Kidney (tissue), 14 donors: ENCODE measurements around the gene NRM. TPM values are rescaled to one million over a fixed set of nuclear protein-coding genes. Genes with fewer than 3 reads are reported as not detected.
"Not testable (repeated sequence)": the region's sequence is repeated elsewhere in the genome, so short reads cannot be mapped to it uniquely, and the experiment has no call there.

Experiments
- DNase-seq, 5 donors: peaks; one replicate each; pipeline ENCODE4 v3.0.0-alpha.2; 2013 to 2020
- FAIRE-seq: peaks from 2 replicates; lab custom pipeline; 2012; peaks lifted over from hg19 to GRCh38; lab: Jason Lieb, UNC
- H3K27ac ChIP-seq, 2 donors: one replicate each; pipeline ENCODE4 v1.7.0; 2013; ENCODE audit warnings: low read depth in 2 of 2, low read length in 2 of 2, inconsistent platforms in 1 of 2
- H3K27me3 ChIP-seq: one replicate; pipeline ENCODE4 v1.7.1; 2013; ENCODE audit warnings: low read length, inconsistent platforms; ENCODE audit not compliant: control insufficient read depth, insufficient read depth
- H3K36me3 ChIP-seq, 3 donors: one replicate each; pipeline versions ENCODE4 v1.7.0 to v1.7.1; 2013; ENCODE audit warnings: low read length in 3 of 3, control low read depth in 1 of 3, inconsistent platforms in 1 of 3; ENCODE audit not compliant: insufficient read depth in 3 of 3, control insufficient read depth in 2 of 3
- H3K4me1 ChIP-seq, 3 donors: one replicate each; pipeline versions ENCODE4 v1.7.0 to v1.7.1; 2013; ENCODE audit warnings: low read length in 3 of 3, inconsistent platforms in 1 of 3, low read depth in 1 of 3; ENCODE audit not compliant: control insufficient read depth in 2 of 3, insufficient read depth in 2 of 3
- H3K4me3 ChIP-seq, 3 donors: one replicate each; pipeline versions ENCODE4 v1.7.0 to v1.8.1; 2013; ENCODE audit warnings: low read length in 3 of 3, control low read depth in 1 of 3, inconsistent platforms in 1 of 3
- H3K9ac ChIP-seq, 3 donors: one replicate each; pipeline versions ENCODE4 v1.7.0 to v1.7.1; 2013; ENCODE audit warnings: low read length in 3 of 3, control low read depth in 1 of 3, inconsistent platforms in 1 of 3
- H3K9me3 ChIP-seq, 3 donors: one replicate each; pipeline versions ENCODE4 v1.7.0 to v1.7.1; 2013; ENCODE audit warnings: low read length in 3 of 3, control low read depth in 1 of 3, inconsistent platforms in 1 of 3; ENCODE audit not compliant: control insufficient read depth in 2 of 3, insufficient read depth in 1 of 3
- intact Hi-C: fragments of 100-400 bp; cut with DNase I; formaldehyde crosslinking; loops from one replicate; pipeline ENCODE4 v1.11.1; 2022
- polyA plus RNA-seq: library from polyadenylated mRNA; stranded (reverse); fragments of 350-450 nt; fragmentation: Illumina TruSeq; extraction: RNeasy Lipid Tissue Mini Kit (QIAGEN cat#74804); gene quantifications from one replicate; pipeline ENCODE4 v1.2.3, GENCODE V29; 2014; ENCODE audit warnings: low read depth, low replicate concordance; ENCODE audit not compliant: insufficient read depth
- total RNA-seq: library from RNA; stranded (reverse); fragmentation: NEBNext Ultra II Directional; extraction: Animal tissue kit (Norgen Biotek cat#: 25700); gene quantifications from one replicate; pipeline ENCODE4 v1.2.1, GENCODE V29; 2021
- TF ChIP-seq, protein P1 (sequence below): IDR thresholded peaks from 3 replicates; pipeline ENCODE4 v1.5.1; 2012; ENCODE audit warnings: mild to moderate bottlenecking, moderate library complexity, borderline replicate concordance; ENCODE audit not compliant: insufficient read depth; ENCODE audit errors: extremely low read depth
- donor health status: control.
- donor health status: control.
- donor health status: control.
- donor health status: control.
- donor health status: control.
- donor health status: DM: yes; HTN: yes; CAD: no.
- donor health status: Normal renal cell carcinoma (clear cell type).

The NRM gene
- total and polyA plus RNA-seq, 2 donors from 2014 or later, result 14.2 TPM

- Histone ChIP-seq H3K9me3 (no peaks in the 10 kb centered on the region), H3K27ac (peak overlapping the region; percentile 92 to 95), H3K4me3 (peak overlapping the region; percentile 93 to 98 (median 94)), H3K27me3 (no peaks in the 10 kb centered on the region), H3K36me3 (peaks cover 15 to 28% (median 17%) of the 10 kb centered on the region in 3 donors), H3K4me1 (peaks cover 4 to 11% (median 4%) of the 10 kb centered on the region in 3 donors), H3K9ac (peak overlapping the region; percentile 57 to 99 (median 93))
- TF ChIP-seq, protein P1, sequence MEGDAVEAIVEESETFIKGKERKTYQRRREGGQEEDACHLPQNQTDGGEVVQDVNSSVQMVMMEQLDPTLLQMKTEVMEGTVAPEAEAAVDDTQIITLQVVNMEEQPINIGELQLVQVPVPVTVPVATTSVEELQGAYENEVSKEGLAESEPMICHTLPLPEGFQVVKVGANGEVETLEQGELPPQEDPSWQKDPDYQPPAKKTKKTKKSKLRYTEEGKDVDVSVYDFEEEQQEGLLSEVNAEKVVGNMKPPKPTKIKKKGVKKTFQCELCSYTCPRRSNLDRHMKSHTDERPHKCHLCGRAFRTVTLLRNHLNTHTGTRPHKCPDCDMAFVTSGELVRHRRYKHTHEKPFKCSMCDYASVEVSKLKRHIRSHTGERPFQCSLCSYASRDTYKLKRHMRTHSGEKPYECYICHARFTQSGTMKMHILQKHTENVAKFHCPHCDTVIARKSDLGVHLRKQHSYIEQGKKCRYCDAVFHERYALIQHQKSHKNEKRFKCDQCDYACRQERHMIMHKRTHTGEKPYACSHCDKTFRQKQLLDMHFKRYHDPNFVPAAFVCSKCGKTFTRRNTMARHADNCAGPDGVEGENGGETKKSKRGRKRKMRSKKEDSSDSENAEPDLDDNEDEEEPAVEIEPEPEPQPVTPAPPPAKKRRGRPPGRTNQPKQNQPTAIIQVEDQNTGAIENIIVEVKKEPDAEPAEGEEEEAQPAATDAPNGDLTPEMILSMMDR, result no peak
- intact Hi-C loops, result loop anchor here (5.0 kb wide), 1 partner anchor 38 kb away; no protein-coding TSS in a partner anchor
- DNase-seq (peak; percentile 68 to 93 (median 84)), FAIRE-seq (no peak)
Observed at GRCh38 chr6:30720738-30721197, 30.0 kb upstream of the NRM start.

DNA sequence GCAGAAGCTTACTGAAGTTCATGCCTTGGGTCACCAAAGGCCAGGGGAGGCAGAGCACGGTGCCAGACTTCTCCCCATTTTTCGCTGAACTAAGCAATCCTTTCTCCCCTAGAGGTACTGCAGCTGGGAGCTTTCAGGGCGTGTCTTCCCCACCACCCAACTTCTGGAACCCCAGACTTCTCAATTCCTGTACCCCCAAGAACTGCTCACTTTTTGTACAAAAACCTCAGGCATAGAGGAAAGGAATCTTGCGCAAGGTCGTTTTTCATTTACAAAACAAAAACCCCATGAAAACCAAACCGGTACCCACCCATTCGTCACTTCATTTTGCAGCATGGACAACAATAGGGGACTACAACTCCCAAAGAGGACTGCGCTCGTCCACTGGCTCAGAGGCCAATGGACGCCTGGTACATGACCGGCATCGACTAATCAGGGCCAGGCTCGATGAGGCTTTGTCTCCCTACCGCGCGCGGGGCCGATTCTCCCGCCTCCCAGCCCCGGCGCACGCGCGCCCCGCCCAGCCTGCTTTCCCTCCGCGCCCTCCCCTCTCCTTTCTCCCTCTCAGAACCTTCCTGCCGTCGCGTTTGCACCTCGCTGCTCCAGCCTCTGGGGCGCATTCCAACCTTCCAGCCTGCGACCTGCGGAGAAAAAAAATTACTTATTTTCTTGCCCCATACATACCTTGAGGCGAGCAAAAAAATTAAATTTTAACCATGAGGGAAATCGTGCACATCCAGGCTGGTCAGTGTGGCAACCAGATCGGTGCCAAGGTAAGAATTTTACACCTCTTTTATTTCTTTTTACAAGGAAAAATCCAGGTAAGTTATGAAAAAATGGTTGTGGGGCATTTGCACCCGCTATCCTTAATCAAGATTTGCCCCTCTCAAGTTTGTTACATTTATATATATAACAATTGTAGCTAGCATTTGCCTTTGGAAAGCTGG lies 29.3 kb upstream of the NRM start, which contains the start of gene TUBB:
TSS of gene TUBB (plus strand) at position 562 of the 947 bp plus-strand sequence. CDS start at position 717, 155 bp downstream.
- H3K9ac ChIP-seq, result peak within 1 kb of the TSS; percentile 57 to 99 (median 93)
- H3K9me3 ChIP-seq, result no peaks in the 10 kb centered on the region
- intact Hi-C loops, result loop anchor here (5.0 kb wide), 1 partner anchor 38 kb away; no protein-coding TSS in a partner anchor
- peaks cover 4 to 10% (median 4%) of the 10 kb centered on the region in 3 donors for H3K4me1 ChIP-seq
- peaks cover 12 to 25% (median 14%) of the 10 kb centered on the region in 3 donors for H3K36me3 ChIP-seq
- peak within 1 kb of the TSS; percentile 93 to 98 (median 94) for H3K4me3 ChIP-seq
- peak within 1 kb of the TSS; percentile 92 to 95 for H3K27ac ChIP-seq
- FAIRE-seq, result no peak
- H3K27me3 ChIP-seq, result no peaks in the 10 kb centered on the region
- TF ChIP-seq, protein P1, result no peak
- DNase-seq, result peak; percentile 98 to 99 (median 99)

DNA sequence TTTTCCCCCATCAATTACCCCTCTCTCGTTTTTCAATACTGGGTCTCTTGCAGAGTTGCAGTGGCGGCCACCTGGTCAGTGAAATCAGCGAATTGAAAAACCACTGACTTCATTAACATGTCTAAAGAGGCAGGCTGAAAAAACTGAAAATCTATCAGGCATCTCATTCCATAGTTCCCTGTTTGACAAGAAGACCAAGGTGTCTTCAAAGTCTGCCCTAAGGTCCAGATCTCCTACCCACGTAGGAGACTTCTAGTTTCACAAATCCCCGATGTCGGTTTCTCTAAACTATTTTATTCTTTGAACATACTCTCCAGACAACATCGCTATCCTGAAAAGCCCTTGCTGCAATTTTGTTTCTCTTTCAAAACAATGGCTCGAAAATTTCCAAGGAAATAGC lies 28.6 kb upstream of the NRM start:
- Histone ChIP-seq H3K27me3 (no peaks in the 10 kb centered on the region), H3K9me3 (no peaks in the 10 kb centered on the region), H3K9ac (peak overlapping the region; percentile 15 to 91 (median 62)), H3K36me3 (peaks cover 10 to 21% (median 14%) of the 10 kb centered on the region in 3 donors), H3K4me1 (peaks cover 4 to 10% (median 4%) of the 10 kb centered on the region in 3 donors), H3K4me3 (peak overlapping the region; percentile 64 to 98 (median 94)), H3K27ac (peak overlapping the region; percentile 59 to 75)
- DNase-seq (peak in 2 of 5 donors; percentile 32 to 66), FAIRE-seq (no peak)
- TF ChIP-seq, protein P1, result no peak
- intact Hi-C loops, result no loop called here

GRCh38 chr6:30717845-30718720 lies 27.3 kb upstream of the NRM start:
- Histone ChIP-seq H3K36me3 (peaks cover 3 to 14% (median 4%) of the 10 kb centered on the region in 3 donors), H3K9ac (peak overlapping the region; percentile 12 to 99 (median 86)), H3K27ac (peak overlapping the region; percentile 84 to 88), H3K4me3 (peak overlapping the region; percentile 71 to 99 (median 78))
- H3K9me3 ChIP-seq, FAIRE-seq, intact Hi-C loops, H3K4me1 ChIP-seq, H3K27me3 ChIP-seq: not testable (repeated sequence)
- peak in 1 of 5 donors; percentile 68 for DNase-seq
